ENCODE measurements around the gene ZFP62.

DNA sequence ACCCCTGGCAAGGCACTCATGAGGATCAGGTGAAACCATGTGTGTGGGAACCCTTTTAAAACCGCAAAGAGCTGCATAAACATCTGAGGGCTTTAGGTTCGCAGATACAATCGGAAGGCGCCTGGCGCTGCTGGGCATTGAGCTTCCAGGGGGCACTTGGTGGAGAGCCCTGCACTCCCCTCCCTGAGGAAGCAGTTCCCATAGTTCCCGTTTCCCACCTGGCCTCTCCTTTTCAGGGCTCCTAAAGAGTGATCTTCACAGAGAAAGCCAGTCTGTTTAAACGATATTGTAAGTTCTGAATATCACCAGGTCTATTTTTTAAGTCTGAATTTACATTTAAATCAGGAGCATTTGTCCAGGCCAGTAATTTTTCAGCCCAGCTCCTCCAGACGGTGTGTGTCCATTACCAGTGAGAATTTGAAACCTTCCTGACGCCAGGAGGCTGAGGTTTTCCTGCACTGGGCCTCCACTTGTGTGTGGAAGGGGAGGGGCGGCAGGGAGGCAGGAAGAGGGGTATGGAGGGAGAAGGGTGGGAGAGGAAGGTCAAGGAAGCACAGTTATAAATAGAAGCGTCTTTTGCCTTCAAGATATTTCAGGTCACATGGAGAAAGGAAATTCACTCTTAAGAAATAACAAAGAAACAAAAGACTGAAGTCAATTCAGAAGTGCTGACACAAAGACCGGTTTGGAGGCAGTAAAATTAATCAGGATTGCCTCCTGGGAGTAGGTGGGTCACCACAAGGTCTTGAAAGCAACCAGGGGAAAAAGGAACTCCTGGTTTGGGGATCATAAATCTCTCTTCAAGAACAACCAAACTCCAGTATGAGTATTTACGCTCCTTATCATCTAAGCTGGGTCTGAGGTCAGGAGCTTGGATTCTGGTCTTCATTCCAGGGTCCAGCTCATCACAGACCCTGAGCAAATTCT, 44.2 kb downstream of the ZFP62 start:
- TF ChIP-seq POLR2A (IDR thresholded peaks at IDR 0.05; ENCODE audit: low read length), result no peak
- TF ChIP-seq GATA1 (IDR thresholded peaks at IDR 0.05; ENCODE audit: low read depth, low read length), result no peak
